Gastrocnemius medialis (tissue), 4 donors: ENCODE results near the gene NUF2. TPM values are rescaled to one million over a fixed set of nuclear protein-coding genes. Genes with fewer than 3 reads are reported as not detected.

Experiments
- ATAC-seq, 2 donors: fragments of 150-250 bp; one replicate each; pipeline ENCODE4 v1.9.1; 2016
- DNase-seq, 2 donors: peaks; one replicate each; pipeline ENCODE4 v3.0.0-alpha.2; 2019
- H3K27ac ChIP-seq, 4 donors: fragments of 200-600 bp; sonication (generic); 1 replicate in 1 of 4; 2 replicates in 3 of 4; pipeline ENCODE4 v1.5.1; 2016 to 2018; ENCODE audit warnings: mild to moderate bottlenecking in 2 of 4, moderate library complexity in 1 of 4
- H3K27me3 ChIP-seq, 3 donors: fragments of 200-600 bp; sonication (generic) in 2 of 3; 1 replicate in 1 of 3; 2 replicates in 2 of 3; pipeline versions ENCODE4 v1.5.1 to v1.6.0; 2016 to 2019; ENCODE audit warnings: mild to moderate bottlenecking in 1 of 3, moderate library complexity in 1 of 3
- H3K36me3 ChIP-seq, 2 donors: fragments of 200-600 bp; sonication (generic) in 1 of 2; one replicate each; pipeline ENCODE4 v1.5.1; 2017 to 2018
- H3K4me1 ChIP-seq, 2 donors: fragments of 200-600 bp; sonication (generic) in 1 of 2; one replicate each; pipeline ENCODE4 v1.5.1; 2016 to 2017; ENCODE audit warnings: mild to moderate bottlenecking in 2 of 2
- H3K4me3 ChIP-seq, 4 donors: fragments of 200-600 bp; sonication (generic) in 3 of 4; 1 replicate in 1 of 4; 2 replicates in 3 of 4; pipeline ENCODE4 v1.5.1; 2016 to 2019; ENCODE audit warnings: mild to moderate bottlenecking in 2 of 4
- H3K9me3 ChIP-seq, 3 donors: fragments of 200-600 bp; sonication (generic) in 2 of 3; 1 replicate in 1 of 3; 2 replicates in 2 of 3; pipeline ENCODE4 v1.5.1; 2016 to 2019
- POLR2A ChIP-seq, 2 donors: fragments of 450-650 bp; IDR thresholded peaks; one replicate each; pipeline ENCODE4 v1.6.1; 2017; ENCODE audit warnings: antibody characterized with exemption in 2 of 2, mild to moderate bottlenecking in 2 of 2, moderate library complexity in 2 of 2
- in situ Hi-C, 4 donors: fragments of 200-750 bp; cut with MboI; loops; one replicate each; pipeline versions ENCODE4 v1.15.0 to v1.8.0; 2017; ENCODE audit warnings: low sequenced_read_pairs in 4 of 4
- intact Hi-C: fragments of 100-400 bp; cut with DNase I; formaldehyde crosslinking; loops from one replicate; pipeline ENCODE4 v1.15.1; 2023; ENCODE audit warnings: low total_unique reads
- total RNA-seq, 4 donors: library from RNA; depleted of rRNA; stranded (reverse); fragments of >200 nt; gene quantifications; one replicate each; pipeline versions ENCODE4 v1.1.0 to v1.2.3, GENCODE V29; 2016
- TF ChIP-seq, protein P1 (sequence below), 5 experiments: fragments of 450-650 bp in 3 of 5; fragments of 200-600 bp in 2 of 5; sonication (generic) in 2 of 5; IDR thresholded peaks in 4 of 5; conservative IDR thresholded peaks in 1 of 5; 1 replicate in 4 of 5; 2 replicates in 1 of 5; pipeline ENCODE4 v1.5.1; 2016 to 2019; ENCODE audit warnings: antibody characterized with exemption in 5 of 5, mild to moderate bottlenecking in 3 of 5, moderate library complexity in 3 of 5

NUF2 gene
- total RNA-seq, 4 donors from 2014 or later: not detected

DNA sequence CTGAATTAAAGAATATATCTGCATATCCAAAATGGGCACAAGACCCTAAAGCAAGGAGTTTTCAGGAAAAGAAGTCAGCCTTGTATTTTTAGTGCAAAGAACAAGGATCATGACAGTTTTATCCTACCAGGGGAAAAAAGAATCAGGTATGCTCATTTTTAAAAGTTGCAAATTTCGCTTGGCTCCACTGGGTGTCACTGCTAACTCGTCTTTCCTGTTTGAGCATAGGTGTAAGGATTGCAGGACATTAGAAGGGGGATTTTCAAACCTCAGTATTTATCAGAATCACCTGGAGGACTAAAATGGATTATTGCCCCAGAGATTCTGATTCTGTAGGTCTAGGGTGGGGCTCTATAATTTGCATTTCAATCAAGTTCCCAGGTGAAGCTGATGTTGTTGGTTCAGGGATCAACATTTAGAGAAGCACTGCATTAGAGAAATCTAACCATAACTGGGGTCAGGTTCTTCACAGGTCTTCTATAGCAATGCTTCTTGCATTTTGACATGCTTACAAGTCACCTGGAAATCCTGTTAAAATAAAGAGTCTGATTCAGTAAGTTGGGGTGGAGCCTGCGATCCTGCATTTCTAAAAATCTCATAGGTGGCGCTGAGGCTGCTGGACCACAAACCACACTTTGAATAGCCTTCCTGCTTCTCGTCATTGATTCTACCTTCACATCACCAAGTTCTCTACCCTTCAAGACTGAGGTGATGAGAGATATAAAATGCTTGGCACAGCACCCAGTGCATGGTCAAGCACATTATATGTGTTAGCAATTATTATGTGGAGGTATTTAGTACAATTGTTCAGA lies 39.6 kb downstream of the NUF2 start:
- H3K27ac ChIP-seq: no peak overlapping the region
- DNase-seq: no peak
- no peak overlapping the region for H3K4me3 ChIP-seq
- in situ Hi-C loops (no loop called here), intact Hi-C loops (no loop called here)
- H3K4me1 ChIP-seq: no peaks in the 10 kb centered on the region
- no peaks in the 10 kb centered on the region for H3K9me3 ChIP-seq
- no peak for ATAC-seq
- H3K27me3 ChIP-seq: no peaks in the 10 kb centered on the region
- no peaks in the 10 kb centered on the region for H3K36me3 ChIP-seq
- no peak for TF ChIP-seq POLR2A (IDR thresholded peaks at IDR 0.05)
- TF ChIP-seq, protein P1, sequence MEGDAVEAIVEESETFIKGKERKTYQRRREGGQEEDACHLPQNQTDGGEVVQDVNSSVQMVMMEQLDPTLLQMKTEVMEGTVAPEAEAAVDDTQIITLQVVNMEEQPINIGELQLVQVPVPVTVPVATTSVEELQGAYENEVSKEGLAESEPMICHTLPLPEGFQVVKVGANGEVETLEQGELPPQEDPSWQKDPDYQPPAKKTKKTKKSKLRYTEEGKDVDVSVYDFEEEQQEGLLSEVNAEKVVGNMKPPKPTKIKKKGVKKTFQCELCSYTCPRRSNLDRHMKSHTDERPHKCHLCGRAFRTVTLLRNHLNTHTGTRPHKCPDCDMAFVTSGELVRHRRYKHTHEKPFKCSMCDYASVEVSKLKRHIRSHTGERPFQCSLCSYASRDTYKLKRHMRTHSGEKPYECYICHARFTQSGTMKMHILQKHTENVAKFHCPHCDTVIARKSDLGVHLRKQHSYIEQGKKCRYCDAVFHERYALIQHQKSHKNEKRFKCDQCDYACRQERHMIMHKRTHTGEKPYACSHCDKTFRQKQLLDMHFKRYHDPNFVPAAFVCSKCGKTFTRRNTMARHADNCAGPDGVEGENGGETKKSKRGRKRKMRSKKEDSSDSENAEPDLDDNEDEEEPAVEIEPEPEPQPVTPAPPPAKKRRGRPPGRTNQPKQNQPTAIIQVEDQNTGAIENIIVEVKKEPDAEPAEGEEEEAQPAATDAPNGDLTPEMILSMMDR (IDR thresholded peaks at IDR 0.05 in 4 of 5, conservative IDR thresholded peaks at IDR 0.05 in 1 of 5): peak in 1 of 5 experiments; percentile 17

DNA sequence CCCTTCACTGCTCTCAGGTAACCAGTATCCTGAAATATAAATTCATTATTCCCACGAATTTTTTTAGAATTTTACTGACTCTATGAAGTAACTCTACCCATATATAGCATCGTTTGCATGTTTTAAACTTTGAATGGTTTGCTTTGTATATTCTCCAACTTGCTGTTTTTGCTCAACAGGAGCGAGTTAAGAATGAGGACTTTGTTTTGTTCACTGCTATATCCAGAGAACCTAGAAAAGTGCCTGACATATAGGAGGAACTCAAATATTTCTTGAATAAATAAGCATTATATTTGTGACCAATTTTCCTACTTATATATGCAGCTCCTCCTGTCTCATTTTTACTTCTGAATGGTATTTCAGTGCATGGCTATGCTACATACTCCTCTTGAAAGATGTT lies 43.4 kb downstream of the NUF2 start:
- in situ Hi-C loops: no loop called here
- ATAC-seq (no peak), DNase-seq (no peak)

DNA sequence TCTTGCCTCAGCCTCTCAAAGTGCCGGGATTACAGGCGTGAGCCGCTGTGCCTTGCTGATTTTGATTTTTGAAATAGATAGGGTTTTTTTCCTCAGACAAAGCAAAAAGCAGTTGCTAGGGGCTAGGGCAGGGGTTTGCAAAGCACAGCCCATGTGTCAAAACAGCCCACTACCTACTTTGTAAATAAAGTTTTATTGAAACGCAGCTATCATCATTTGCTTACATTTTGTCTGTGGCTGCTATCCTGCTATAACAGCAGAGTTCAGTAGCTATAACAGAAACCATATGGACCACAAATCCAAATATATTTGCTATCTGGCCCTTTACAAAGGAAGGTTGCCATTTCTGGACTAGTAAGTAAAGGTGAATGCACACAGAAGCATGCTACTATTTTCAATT lies 44.8 kb downstream of the NUF2 start:
- H3K36me3 ChIP-seq: no peaks in the 10 kb centered on the region
- DNase-seq (no peak), ATAC-seq (no peak)
- TF ChIP-seq, protein P1 (IDR thresholded peaks at IDR 0.05 in 4 of 5, conservative IDR thresholded peaks at IDR 0.05 in 1 of 5): no peak
- no peak for TF ChIP-seq POLR2A (IDR thresholded peaks at IDR 0.05)
- in situ Hi-C loops: no loop called here
- H3K9me3 ChIP-seq: no peaks in the 10 kb centered on the region
- no peak overlapping the region for H3K4me3 ChIP-seq
- no peaks in the 10 kb centered on the region for H3K27me3 ChIP-seq
- no peak overlapping the region for H3K27ac ChIP-seq
- intact Hi-C loops: no loop called here
- no peaks in the 10 kb centered on the region for H3K4me1 ChIP-seq

More for the DNA sequence above, 43.4 kb downstream of the NUF2 start:
- TF ChIP-seq, protein P1 (IDR thresholded peaks at IDR 0.05 in 4 of 5, conservative IDR thresholded peaks at IDR 0.05 in 1 of 5): no peak
- TF ChIP-seq POLR2A (IDR thresholded peaks at IDR 0.05): no peak
- Histone ChIP-seq H3K9me3 (no peaks in the 10 kb centered on the region), H3K36me3 (no peaks in the 10 kb centered on the region), H3K27me3 (no peaks in the 10 kb centered on the region), H3K27ac (no peak overlapping the region), H3K4me1 (no peaks in the 10 kb centered on the region), H3K4me3 (no peak overlapping the region)
- intact Hi-C loops: no loop called here

DNA sequence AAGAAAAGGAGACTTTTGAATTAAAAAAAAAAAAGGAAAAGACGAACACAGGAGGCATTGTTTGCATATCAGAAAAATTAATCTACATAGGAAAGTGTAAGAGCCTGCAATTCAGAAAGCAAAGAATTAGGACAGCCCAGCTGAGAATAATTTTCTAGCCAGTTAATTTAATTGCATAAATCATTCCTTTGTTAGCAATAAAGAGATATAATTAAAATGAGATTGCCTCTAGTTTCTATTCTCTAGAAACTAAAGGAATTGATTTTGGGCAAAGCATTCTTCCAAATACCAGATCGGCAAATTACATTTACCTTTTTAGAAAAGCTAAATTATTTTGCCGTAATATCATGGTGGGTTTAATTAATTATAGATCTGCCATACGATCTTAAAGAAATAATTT lies 46.0 kb downstream of the NUF2 start:
- in situ Hi-C loops: no loop called here
- intact Hi-C loops: no loop called here
- DNase-seq (no peak), ATAC-seq (no peak)
- no peaks in the 10 kb centered on the region for H3K27me3 ChIP-seq
- no peaks in the 10 kb centered on the region for H3K4me1 ChIP-seq
- no peak overlapping the region for H3K27ac ChIP-seq
- H3K9me3 ChIP-seq: no peaks in the 10 kb centered on the region
- H3K36me3 ChIP-seq: no peaks in the 10 kb centered on the region
- H3K4me3 ChIP-seq: no peak overlapping the region
- TF ChIP-seq, protein P1 (IDR thresholded peaks at IDR 0.05 in 4 of 5, conservative IDR thresholded peaks at IDR 0.05 in 1 of 5): no peak
- TF ChIP-seq POLR2A (IDR thresholded peaks at IDR 0.05): no peak
